Measurements from ENCODE around the gene KLF3.

The KLF3 gene

GRCh38 chr4:38672397-38673129 lies 8.6 kb downstream of the KLF3 start (continued):
- TF ChIP-seq ZFHX2 (tag by site-specific recombination; conservative IDR thresholded peaks at IDR 0.05) (peak; percentile 75), ZSCAN23 (tag by site-specific recombination; IDR thresholded peaks at IDR 0.05) (no peak), ZNF600 (tag by site-specific recombination; IDR thresholded peaks at IDR 0.05) (no peak), PATZ1 (tag by site-specific recombination; IDR thresholded peaks at IDR 0.05) (peak; percentile 17; the same call in 1 of the 2 replicates), PRDM6 (tag by site-specific recombination; IDR thresholded peaks at IDR 0.05) (no peak), HOXC10 (CRISPR knock-in tag; IDR thresholded peaks at IDR 0.05) (no peak), PRDM2 (tag by site-specific recombination; IDR thresholded peaks at IDR 0.05; ENCODE audit: borderline replicate concordance) (no peak), KLF8 (tag by site-specific recombination; IDR thresholded peaks at IDR 0.05) (no peak), ZBTB7A (tag by site-specific recombination; IDR thresholded peaks at IDR 0.05; ENCODE audit: low read depth) (no peak), ZNF146 (tag by site-specific recombination; IDR thresholded peaks at IDR 0.05) (no peak), ZNF639 (tag by site-specific recombination; IDR thresholded peaks at IDR 0.05) (no peak), ZFP69B (tag by site-specific recombination; IDR thresholded peaks at IDR 0.05) (no peak), REST (tag by site-specific recombination; IDR thresholded peaks at IDR 0.05) (no peak), ZNF677 (tag by site-specific recombination; IDR thresholded peaks at IDR 0.05) (no peak), ZNF670 (tag by site-specific recombination; IDR thresholded peaks at IDR 0.05; ENCODE audit: low read depth) (no peak), ZNF548 (tag by site-specific recombination; IDR thresholded peaks at IDR 0.05) (no peak), EGR2 (tag by site-specific recombination; IDR thresholded peaks at IDR 0.05; ENCODE audit: low read depth) (peak; percentile 79), ZFP37 (tag by site-specific recombination; IDR thresholded peaks at IDR 0.05) (no peak), HIC1 (tag by site-specific recombination; IDR thresholded peaks at IDR 0.05) (0 out of 2 replicates have a peak, but pooled peaks have one; percentile 20), PRDM1 (tag by site-specific recombination; IDR thresholded peaks at IDR 0.05) (no peak), WT1 (tag by site-specific recombination; IDR thresholded peaks at IDR 0.05) (0 out of 2 replicates have a peak, but pooled peaks have one; percentile 39), ZNF707 (tag by site-specific recombination; IDR thresholded peaks at IDR 0.05) (no peak), ZNF10 (tag by site-specific recombination; IDR thresholded peaks at IDR 0.05) (no peak)
